Kidney epithelial cell (primary cell): ENCODE measurements around the gene XPC. TPM values are rescaled to one million over a fixed set of nuclear protein-coding genes. Genes with fewer than 3 reads are reported as not detected.

Experiments
- DNase-seq: peaks from one replicate; pipeline ENCODE4 v3.0.0-alpha.2; 2010; ENCODE audit warnings: low read depth
- H3K27me3 ChIP-seq: 2 replicates; pipeline ENCODE4 v1.6.0; 2011; ENCODE audit warnings: low read length; ENCODE audit not compliant: control insufficient read depth, insufficient read depth
- H3K36me3 ChIP-seq: 2 replicates; pipeline ENCODE4 v1.5.1; 2011; ENCODE audit warnings: low read length; ENCODE audit not compliant: control insufficient read depth, insufficient read depth
- H3K4me3 ChIP-seq: 2 replicates; pipeline ENCODE4 v1.5.1; 2011; ENCODE audit warnings: low read depth, mild to moderate bottlenecking, control low read depth, low read length
- CTCF ChIP-seq: IDR thresholded peaks from 2 replicates; pipeline ENCODE4 v1.5.1; 2011; ENCODE audit warnings: mild to moderate bottlenecking, moderate library complexity, low read length, control low read depth, inconsistent platforms; ENCODE audit not compliant: insufficient read depth, poor library complexity, severe bottlenecking
- total RNA-seq: library from RNA; depleted of rRNA; stranded (reverse); fragments of >200 nt; gene quantifications from 2 replicates; pipeline ENCODE4 v1.2.3, GENCODE V29; 2015

Gene XPC
- total RNA-seq, 1 donor from 2014 or later: 34.9 TPM

GRCh38 chr3:14172496-14172895, 5.9 kb downstream of the XPC start:
- Histone ChIP-seq H3K27me3 (no peaks in the 10 kb centered on the region), H3K36me3 (peaks cover 2% of the 10 kb centered on the region), H3K4me3 (no peak overlapping the region)
- no peak for DNase-seq
- no peak for TF ChIP-seq CTCF

GRCh38 chr3:14170531-14171159, 7.8 kb downstream of the XPC start:
- TF ChIP-seq CTCF: no peak
- Histone ChIP-seq H3K36me3 (peaks cover 2% of the 10 kb centered on the region), H3K4me3 (no peak overlapping the region), H3K27me3 (no peaks in the 10 kb centered on the region)
- DNase-seq: no peak

GRCh38 chr3:14169871-14170270, 8.5 kb downstream of the XPC start:
- peaks cover 2% of the 10 kb centered on the region for H3K36me3 ChIP-seq
- no peak for TF ChIP-seq CTCF
- DNase-seq: no peak

GRCh38 chr3:14169435-14169834, 9.0 kb downstream of the XPC start:
- H3K27me3 ChIP-seq: no peaks in the 10 kb centered on the region
- no peak for TF ChIP-seq CTCF
- no peak overlapping the region for H3K4me3 ChIP-seq
- peaks cover 3% of the 10 kb centered on the region for H3K36me3 ChIP-seq
- DNase-seq: no peak

More at GRCh38 chr3:14169871-14170270, 8.5 kb downstream of the XPC start:
- no peaks in the 10 kb centered on the region for H3K27me3 ChIP-seq
- no peak overlapping the region for H3K4me3 ChIP-seq

- TF ChIP-seq CTCF: no peak
- no peaks in the 10 kb centered on the region for H3K27me3 ChIP-seq
Measured at GRCh38 chr3:14166877-14167603, 11.4 kb downstream of the XPC start.

More at GRCh38 chr3:14166877-14167603, 11.4 kb downstream of the XPC start:
- DNase-seq: no peak
- peaks cover 3% of the 10 kb centered on the region for H3K36me3 ChIP-seq
- no peak overlapping the region for H3K4me3 ChIP-seq
